H1 (cell line): ENCODE measurements around the gene MKI67. TPM values are rescaled to one million over a fixed set of nuclear protein-coding genes. Genes with fewer than 3 reads are reported as not detected.

Experiments used
- CTCF ChIA-PET: fragments of 300-600 bp; sonication (Branson Sonifier 250); formaldehyde crosslinking; loops from one replicate; lab custom pipeline; 2021; ENCODE audit not compliant: partially characterized antibody; lab: Charles Lee
- POLR2A ChIA-PET: fragments of 300-600 bp; sonication (Branson Sonifier 250); formaldehyde crosslinking; loops from one replicate; lab custom pipeline; 2021; ENCODE audit warnings: inconsistent platforms; ENCODE audit not compliant: partially characterized antibody; lab: Charles Lee
- DNase-seq, 2 experiments: peaks; one replicate each; pipeline versions ENCODE4 v3.0.0 to v3.0.0-alpha.2; 2010 to 2022; ENCODE audit warnings: low spot score in 2 of 2, low read depth in 1 of 2, mixed read lengths in 1 of 2
- FAIRE-seq: peaks from 2 replicates; lab custom pipeline; 2011; peaks lifted over from hg19 to GRCh38; lab: Jason Lieb, UNC
- H2AFZ ChIP-seq: 2 replicates; pipeline ENCODE4 v1.8.1; 2012; ENCODE audit warnings: low read length, inconsistent platforms
- H2AK5ac ChIP-seq: 2 replicates; pipeline ENCODE4 v1.6.1; 2013; ENCODE audit warnings: low read depth, low read length
- H2BK120ac ChIP-seq: replicated peaks from 2 replicates; pipeline ENCODE3; 2013; ENCODE audit warnings: low read depth, low read length, inconsistent platforms
- H2BK12ac ChIP-seq: 2 replicates; pipeline ENCODE4 v1.6.1; 2013; ENCODE audit warnings: low read depth, low read length
- H2BK15ac ChIP-seq: 2 replicates; pipeline ENCODE4 v1.6.1; 2013; ENCODE audit warnings: low read length
- H2BK20ac ChIP-seq: 2 replicates; pipeline ENCODE4 v1.6.1; 2013; ENCODE audit warnings: low read length
- H2BK5ac ChIP-seq: 2 replicates; pipeline ENCODE4 v1.6.1; 2013; ENCODE audit warnings: low read depth, low read length
- H3K14ac ChIP-seq: 2 replicates; pipeline ENCODE4 v1.6.1; 2013; ENCODE audit warnings: inconsistent platforms; ENCODE audit not compliant: insufficient read length
- H3K18ac ChIP-seq: 2 replicates; pipeline ENCODE4 v1.6.1; 2013; ENCODE audit warnings: low read length; ENCODE audit errors: extremely low read depth
- H3K23ac ChIP-seq: 2 replicates; pipeline ENCODE4 v1.6.1; 2013; ENCODE audit warnings: inconsistent platforms; ENCODE audit not compliant: insufficient read length
- H3K23me2 ChIP-seq: 2 replicates; pipeline ENCODE4 v1.6.1; 2013; ENCODE audit warnings: low read depth, low read length
- H3K27ac ChIP-seq: 2 replicates; pipeline ENCODE4 v1.6.1; 2011; ENCODE audit warnings: low read depth, low read length, inconsistent platforms
- H3K27me3 ChIP-seq, 4 experiments: replicated peaks in 1 of 4; 1 replicate in 1 of 4; 2 replicates in 3 of 4; pipeline versions ENCODE4 v1.6.1 to v1.8.1; 2011 to 2013; ENCODE audit warnings: low read length in 3 of 4, mild to moderate bottlenecking in 3 of 4, inconsistent platforms in 2 of 4, mixed read lengths in 2 of 4, moderate library complexity in 1 of 4; ENCODE audit not compliant: control insufficient read depth in 3 of 4, insufficient read depth in 3 of 4; ENCODE audit errors: extremely low read depth in 1 of 4
- H3K36me3 ChIP-seq, 4 experiments: 2 replicates each; pipeline versions ENCODE4 v1.6.1 to v1.8.1; 2011 to 2013; ENCODE audit warnings: mild to moderate bottlenecking in 4 of 4, low read length in 3 of 4, moderate library complexity in 2 of 4, control low read depth in 1 of 4, inconsistent platforms in 1 of 4; ENCODE audit not compliant: insufficient read depth in 4 of 4, control insufficient read depth in 2 of 4
- H3K4ac ChIP-seq: replicated peaks from 2 replicates; pipeline ENCODE3; 2013; ENCODE audit warnings: low read length, low read depth, mixed read lengths, inconsistent platforms; ENCODE audit not compliant: insufficient read length
- H3K4me1 ChIP-seq, 4 experiments: replicated peaks in 1 of 4; 1 replicate in 1 of 4; 2 replicates in 3 of 4; pipeline versions ENCODE4 v1.6.1 to v1.8.1; 2011 to 2013; ENCODE audit warnings: low read length in 3 of 4, inconsistent platforms in 2 of 4, mixed read lengths in 1 of 4; ENCODE audit not compliant: insufficient read depth in 4 of 4, control insufficient read depth in 3 of 4
- H3K4me2 ChIP-seq, 2 experiments: 2 replicates each; pipeline versions ENCODE4 v1.6.1 to v1.8.1; 2011 to 2013; ENCODE audit warnings: low read depth in 2 of 2, low read length in 2 of 2, control low read depth in 1 of 2, inconsistent platforms in 1 of 2, mild to moderate bottlenecking in 1 of 2; ENCODE audit not compliant: insufficient read depth in 1 of 2
- H3K4me3 ChIP-seq, 4 experiments: fragments of 200-600, 300-600 bp in 1 of 4; sonication (generic), shearing (Covaris generic), sonication (Bioruptor Twin) in 1 of 4; 2 replicates each; pipeline versions ENCODE4 v1.5.1 to v1.8.1; 2011 to 2016; ENCODE audit warnings: low read length in 4 of 4, low read depth in 3 of 4, control low read depth in 2 of 4, inconsistent platforms in 2 of 4, mild to moderate bottlenecking in 2 of 4, mixed read lengths in 1 of 4, moderate library complexity in 1 of 4; ENCODE audit not compliant: insufficient read depth in 2 of 4; ENCODE audit errors: extremely low read depth in 1 of 4
- H3K56ac ChIP-seq: replicated peaks from 2 replicates; pipeline ENCODE3; 2013; ENCODE audit warnings: low read depth, mild to moderate bottlenecking, mixed read lengths, low read length, inconsistent platforms; ENCODE audit not compliant: insufficient read length
- H3K79me1 ChIP-seq: 2 replicates; pipeline ENCODE4 v1.6.1; 2013; ENCODE audit warnings: low read depth, low read length, control low read depth
- H3K79me2 ChIP-seq, 2 experiments: 2 replicates each; pipeline versions ENCODE4 v1.6.1 to v1.8.1; 2012 to 2013; ENCODE audit warnings: low read length in 2 of 2, mild to moderate bottlenecking in 2 of 2, inconsistent platforms in 1 of 2; ENCODE audit not compliant: insufficient read depth in 2 of 2, control insufficient read depth in 1 of 2
- H3K9ac ChIP-seq, 4 experiments: replicated peaks in 1 of 4; 1 replicate in 1 of 4; 2 replicates in 3 of 4; pipeline versions ENCODE4 v1.6.1 to v1.8.1; 2011 to 2013; ENCODE audit warnings: low read depth in 3 of 4, low read length in 3 of 4, control low read depth in 2 of 4, mild to moderate bottlenecking in 2 of 4, moderate library complexity in 2 of 4, inconsistent platforms in 1 of 4; ENCODE audit errors: extremely low read depth in 1 of 4
- H3K9me3 ChIP-seq, 2 experiments: 2 replicates each; pipeline versions ENCODE4 v1.6.1 to v1.8.1; 2012 to 2013; ENCODE audit warnings: mild to moderate bottlenecking in 2 of 2, moderate library complexity in 2 of 2, control low read depth in 1 of 2, inconsistent platforms in 1 of 2, low read depth in 1 of 2, low read length in 1 of 2, mixed read lengths in 1 of 2; ENCODE audit not compliant: insufficient read depth in 2 of 2
- H4K20me1 ChIP-seq, 2 experiments: replicated peaks in 1 of 2; 2 replicates each; pipeline versions ENCODE3 to v1.8.1; 2011 to 2013; ENCODE audit warnings: inconsistent platforms in 2 of 2, low read length in 2 of 2, mild to moderate bottlenecking in 1 of 2; ENCODE audit not compliant: insufficient read depth in 2 of 2, control insufficient read depth in 1 of 2
- H4K5ac ChIP-seq: 2 replicates; pipeline ENCODE4 v1.6.1; 2013; ENCODE audit warnings: low read length, low read depth, mixed read lengths, inconsistent platforms; ENCODE audit not compliant: insufficient read length
- H4K8ac ChIP-seq: 2 replicates; pipeline ENCODE4 v1.8.0; 2013; ENCODE audit warnings: mild to moderate bottlenecking, moderate library complexity, low read length, inconsistent platforms; ENCODE audit not compliant: insufficient read depth; ENCODE audit errors: extremely low read depth
- H4K91ac ChIP-seq: replicated peaks from 2 replicates; pipeline ENCODE3; 2013; ENCODE audit warnings: low read length, mixed read lengths, inconsistent platforms; ENCODE audit not compliant: insufficient read length
- BCL11A ChIP-seq, 2 experiments: IDR thresholded peaks; one replicate each; pipeline ENCODE4 v1.6.1; 2011; ENCODE audit warnings: low read depth in 2 of 2, low read length in 2 of 2, mild to moderate bottlenecking in 2 of 2
- BRCA1 ChIP-seq: IDR thresholded peaks from 2 replicates; pipeline ENCODE4 v1.6.1; 2012; ENCODE audit warnings: low read depth, low read length, improper control_type of control experiment
- CHD2 ChIP-seq: IDR thresholded peaks from 2 replicates; pipeline ENCODE4 v1.6.1; 2012; ENCODE audit warnings: low read length, improper control_type of control experiment
- E2F6 ChIP-seq: IDR thresholded peaks from 2 replicates; pipeline ENCODE4 v1.6.1; 2012; ENCODE audit warnings: inconsistent platforms
- KDM1A ChIP-seq: fragments of 200-600, 300-600 bp; sonication (generic); IDR thresholded peaks from 2 replicates; pipeline ENCODE4 v1.7.1; 2016; ENCODE audit warnings: mild to moderate bottlenecking, low read length, borderline replicate concordance
- MAFK ChIP-seq: IDR thresholded peaks from 2 replicates; pipeline ENCODE4 v1.6.1; 2012; ENCODE audit warnings: low read depth, mild to moderate bottlenecking, improper control_type of control experiment, low read length
- POU5F1 ChIP-seq: IDR thresholded peaks from 2 replicates; pipeline ENCODE4 v1.6.1; 2011; ENCODE audit warnings: low read depth, mild to moderate bottlenecking, low read length, moderate library complexity
- RNF2 ChIP-seq: fragments of 200-900, 300-1000 bp; sonication (generic); IDR thresholded peaks from 2 replicates; pipeline ENCODE4 v1.7.1; 2016; ENCODE audit warnings: borderline replicate concordance, low read depth, mild to moderate bottlenecking, antibody characterized with exemption, low read length; ENCODE audit not compliant: poor library complexity, severe bottlenecking; ENCODE audit errors: missing control alignments
- SRF ChIP-seq: IDR thresholded peaks from 2 replicates; pipeline ENCODE4 v1.6.1; 2011; ENCODE audit warnings: mild to moderate bottlenecking, low read depth, low read length, moderate library complexity
- TAF1 ChIP-seq: IDR thresholded peaks from 2 replicates; pipeline ENCODE4 v1.6.1; 2011; ENCODE audit warnings: mild to moderate bottlenecking, low read depth, low read length
- TBP ChIP-seq: IDR thresholded peaks from 2 replicates; pipeline ENCODE4 v1.6.1; 2011; ENCODE audit warnings: low read depth, low read length, improper control_type of control experiment
- WGBS, 2 experiments: shearing (Covaris generic) in 1 of 2; methylation state at CpG; one replicate each; pipeline versions ENCODE4 v1.1.6 to v1.1.7; 2013 to 2015; ENCODE audit warnings: low lambda C conversion rate in 2 of 2, mixed read lengths in 2 of 2, inconsistent platforms in 1 of 2, low coverage in 1 of 2, missing lambda C conversion rate in 1 of 2; ENCODE audit not compliant: insufficient replicate concordance in 2 of 2, insufficient coverage in 1 of 2, insufficient read length in 1 of 2; ENCODE audit errors: extremely low coverage in 1 of 2, missing lambda C conversion rate in 1 of 2; 5-methylcytosine and 5-hydroxymethylcytosine counted together
- polyA plus RNA-seq, 7 experiments: library from polyadenylated mRNA; depleted of rRNA in 3 of 7; stranded (reverse) in 5 of 7; unstranded in 2 of 7; fragments of >200 nt in 5 of 7; fragments of 200-250 nt in 2 of 7; gene quantifications; 1 replicate in 5 of 7; 2 replicates in 1 of 7; 4 replicates in 1 of 7; pipeline versions ENCODE4 v1.2.1 to v1.2.3, GENCODE V29; 2011 to 2013; ENCODE audit warnings: missing spikeins in 2 of 7, mixed read lengths in 2 of 7
- total RNA-seq: library from RNA; stranded (reverse); fragmentation: NEBNext Ultra II Directional; extraction: Animal tissue kit (Norgen Biotek cat#: 25700); gene quantifications from 2 replicates; pipeline ENCODE4 v1.2.1, GENCODE V29; 2021

Gene MKI67
- total and polyA plus RNA-seq, 2 of the 8 experiments (the other 6 are each of a cell fraction or from before 2014, with no cell fraction given): 15.8 to 85.1 TPM

GRCh38 chr10:128174581-128175559 lies 48.6 kb upstream of the MKI67 start:
- no peak overlapping the region for H3K4me2 ChIP-seq
- H4K91ac ChIP-seq: no peak overlapping the region
- DNase-seq (no peak), FAIRE-seq (no peak)
- no peak overlapping the region for H3K9ac ChIP-seq
- no peak overlapping the region for H3K56ac ChIP-seq
- ChIA-PET CTCF (interaction anchor here (0.7 to 4.2 kb wide), 4 partner anchors 11 to 97 kb away, joined by 3 to 25 read pairs (median 14); no protein-coding TSS in a partner anchor), POLR2A (no interaction called here)
- 92% methylated on average over 4 of the region's 4 CpGs; no CpG with 5 or more reads in 1 of the 2 experiments for WGBS, 2 experiments
- no peak overlapping the region for H3K27ac ChIP-seq
- no peak overlapping the region for H3K4ac ChIP-seq
- no peaks in the 10 kb centered on the region for H3K27me3 ChIP-seq
- H3K36me3 ChIP-seq: no peaks in the 10 kb centered on the region
- H3K14ac ChIP-seq: no peak overlapping the region
- peaks cover 0 to 3% (median 2%) of the 10 kb centered on the region in 4 experiments; a peak in 3 of 7 replicates for H3K4me1 ChIP-seq
- H3K9me3 ChIP-seq: peaks cover 25 to 29% of the 10 kb centered on the region in 2 experiments
- no peak overlapping the region for H2BK5ac ChIP-seq
- H4K8ac ChIP-seq: no peak overlapping the region
- no peaks in the 10 kb centered on the region for H3K23me2 ChIP-seq
- H2AK5ac ChIP-seq: no peak overlapping the region
- no peak overlapping the region for H2BK20ac ChIP-seq
- H4K5ac ChIP-seq: no peak overlapping the region
- no peaks in the 10 kb centered on the region for H3K79me1 ChIP-seq
- no peaks in the 10 kb centered on the region for H3K79me2 ChIP-seq
- no peaks in the 10 kb centered on the region for H4K20me1 ChIP-seq
- H3K18ac ChIP-seq: no peak overlapping the region
- no peak for TF ChIP-seq E2F6
- TF ChIP-seq MAFK: no peak
- no peak for TF ChIP-seq CHD2
- TF ChIP-seq RNF2: no peak
- TF ChIP-seq POU5F1: no peak
- TF ChIP-seq KDM1A: no peak
- no peak for TF ChIP-seq BRCA1
- TF ChIP-seq SRF: no peak
- no peak for TF ChIP-seq TAF1
- no peak for TF ChIP-seq TBP
- no peak for TF ChIP-seq BCL11A (IDR thresholded peaks at IDR 0.05; ENCODE audit: low read depth in 2 of 2, low read length in 2 of 2)
- H2BK120ac ChIP-seq: no peak overlapping the region
- no peak overlapping the region for H2BK12ac ChIP-seq
- H2BK15ac ChIP-seq: no peak overlapping the region
- H2AFZ ChIP-seq: no peak overlapping the region
- no peak overlapping the region for H3K4me3 ChIP-seq
- no peak overlapping the region for H3K23ac ChIP-seq
